Immature natural killer cell (primary cell): ENCODE results near the gene HLA-DMB. TPM values are rescaled to one million over a fixed set of nuclear protein-coding genes. Genes with fewer than 3 reads are reported as not detected.
A peak's percentile ranks its signal among the peaks of the same experiment; 100 is the strongest.

Experiments used
- DNase-seq, 3 donors: peaks; one replicate each; pipeline ENCODE4 v3.0.0; 2022; ENCODE audit warnings: mixed read lengths in 1 of 3
- H3K27ac Mint-ChIP-seq, 6 donors: one replicate each; pipeline ENCODE4 v1.8.0; 2020; ENCODE audit warnings: mixed read lengths in 6 of 6, mild to moderate bottlenecking in 5 of 6, inconsistent platforms in 4 of 6, moderate library complexity in 3 of 6
- H3K27me3 Mint-ChIP-seq, 3 donors: one replicate each; pipeline ENCODE4 v1.8.0; 2020 to 2021; ENCODE audit warnings: low read depth in 3 of 3, mild to moderate bottlenecking in 3 of 3, mixed read lengths in 3 of 3, moderate library complexity in 3 of 3, inconsistent platforms in 1 of 3
- H3K36me3 Mint-ChIP-seq, 3 donors: one replicate each; pipeline ENCODE4 v1.8.0; 2020; ENCODE audit warnings: mixed read lengths in 3 of 3, inconsistent platforms in 2 of 3, mild to moderate bottlenecking in 2 of 3
- H3K4me1 Mint-ChIP-seq, 2 donors: one replicate each; pipeline ENCODE4 v1.8.0; 2020; ENCODE audit warnings: inconsistent platforms in 2 of 2, mild to moderate bottlenecking in 2 of 2, mixed read lengths in 2 of 2, moderate library complexity in 1 of 2
- H3K4me3 Mint-ChIP-seq, 5 donors: one replicate each; pipeline ENCODE4 v1.8.0; 2020; ENCODE audit warnings: mild to moderate bottlenecking in 5 of 5, mixed read lengths in 5 of 5, inconsistent platforms in 3 of 5, moderate library complexity in 3 of 5
- H3K9me3 Mint-ChIP-seq, 6 donors: one replicate each; pipeline ENCODE4 v1.8.0; 2020; ENCODE audit warnings: mild to moderate bottlenecking in 6 of 6, mixed read lengths in 6 of 6, inconsistent platforms in 4 of 6, moderate library complexity in 3 of 6
- polyA plus RNA-seq, 3 donors: library from polyadenylated mRNA; unstranded; fragments of 300-500 nt; fragmentation: Illumina TruSeq; gene quantifications; one replicate each; pipeline ENCODE4 v1.2.3, GENCODE V29; 2021

HLA-DMB gene
- polyA plus RNA-seq, 3 donors from 2014 or later, result 38.3 to 104 (median 89.1) TPM

DNA sequence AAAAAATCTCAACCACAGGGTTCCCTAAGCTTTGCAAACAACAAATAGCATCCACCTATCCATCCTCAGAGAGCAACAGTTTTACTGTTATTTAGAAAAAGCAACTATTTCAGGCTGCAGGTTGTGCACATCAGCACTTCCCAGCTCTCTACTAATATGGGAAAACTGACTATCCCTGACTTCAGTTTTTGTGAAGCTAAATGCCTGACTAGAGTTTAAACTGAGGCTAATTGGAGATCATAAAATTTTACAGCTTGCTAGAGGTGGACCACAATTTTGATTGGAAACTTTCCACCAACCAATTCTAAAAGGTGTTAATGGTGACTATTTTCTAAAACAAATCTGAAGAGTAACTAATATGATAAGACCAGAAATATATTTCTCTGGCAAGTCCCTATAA, 36.9 kb downstream of the HLA-DMB start:
- Mint-ChIP-seq H3K27me3 (no peaks in the 10 kb centered on the region), H3K9me3 (no peaks in the 10 kb centered on the region), H3K27ac (no peak overlapping the region), H3K36me3 (peaks cover 0 to 8% (median 0%) of the 10 kb centered on the region in 3 donors), H3K4me1 (no peaks in the 10 kb centered on the region), H3K4me3 (no peak overlapping the region)
- DNase-seq, result no peak

GRCh38 chr6:32895006-32895345, 45.9 kb downstream of the HLA-DMB start:
- DNase-seq, result no peak
- Mint-ChIP-seq H3K27me3 (peaks cover 0 to 6% (median 2%) of the 10 kb centered on the region in 3 donors), H3K27ac (peak overlapping the region; percentile 94 to 98 (median 96)), H3K9me3 (no peaks in the 10 kb centered on the region), H3K36me3 (no peaks in the 10 kb centered on the region), H3K4me3 (peak overlapping the region; percentile 98 to 100 (median 99)), H3K4me1 (peaks cover 30 to 42% of the 10 kb centered on the region in 2 donors)

GRCh38 chr6:32894085-32895005, 46.5 kb downstream of the HLA-DMB start:
- DNase-seq, result peak; percentile 92 to 93 (median 93)
- Mint-ChIP-seq H3K4me1 (peaks cover 30 to 42% of the 10 kb centered on the region in 2 donors), H3K4me3 (peak overlapping the region; percentile 98 to 100 (median 99)), H3K27ac (peak overlapping the region; percentile 94 to 98 (median 96)), H3K27me3 (peaks cover 0 to 6% (median 2%) of the 10 kb centered on the region in 3 donors), H3K36me3 (no peaks in the 10 kb centered on the region), H3K9me3 (no peaks in the 10 kb centered on the region)

DNA sequence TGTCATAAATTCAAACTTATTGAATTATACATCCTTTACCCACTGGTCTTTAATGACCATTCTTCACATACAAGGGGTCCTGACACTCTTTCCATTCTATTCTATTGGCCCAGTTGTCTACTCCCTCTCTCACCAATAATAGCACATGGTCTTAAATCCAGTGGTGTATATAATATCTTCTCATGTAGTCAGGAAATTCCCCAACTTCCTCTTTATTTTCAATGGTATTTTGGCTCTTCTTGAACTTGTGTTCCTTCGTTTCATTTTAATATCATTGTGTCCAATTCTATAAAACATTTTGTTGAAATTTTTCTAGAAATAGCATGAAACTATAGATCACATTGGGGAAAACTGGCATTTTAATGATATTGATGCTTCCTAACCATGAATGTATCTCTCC, 50.0 kb downstream of the HLA-DMB start:
- no peaks in the 10 kb centered on the region for H3K36me3 Mint-ChIP-seq
- no peak overlapping the region for H3K27ac Mint-ChIP-seq
- DNase-seq, result no peak
- H3K4me3 Mint-ChIP-seq, result no peak overlapping the region
- H3K9me3 Mint-ChIP-seq, result no peaks in the 10 kb centered on the region
- peaks cover 0 to 6% (median 5%) of the 10 kb centered on the region in 3 donors for H3K27me3 Mint-ChIP-seq
- H3K4me1 Mint-ChIP-seq, result peaks cover 13 to 20% of the 10 kb centered on the region in 2 donors

DNA sequence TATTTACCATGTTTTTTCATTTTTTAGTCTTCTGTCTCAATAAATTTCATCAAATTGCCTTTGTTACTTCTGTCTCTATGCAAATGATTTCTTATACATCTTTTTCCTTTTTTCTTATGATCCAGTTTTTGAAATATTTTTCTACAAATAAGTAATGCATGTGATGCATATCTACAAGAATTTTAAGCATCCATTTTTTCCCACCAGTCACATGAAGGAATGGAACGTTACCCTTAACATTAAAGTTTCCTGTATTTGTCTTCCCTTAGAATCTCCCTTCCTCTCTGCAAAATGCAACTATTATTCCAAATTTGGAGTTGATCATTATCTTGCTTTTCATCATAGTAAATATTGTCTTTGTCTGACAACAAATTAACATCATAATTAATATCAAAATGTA, 51.3 kb downstream of the HLA-DMB start:
- Mint-ChIP-seq H3K36me3 (no peaks in the 10 kb centered on the region), H3K4me1 (peaks cover under 1 to 7% of the 10 kb centered on the region in 2 donors), H3K27ac (no peak overlapping the region), H3K27me3 (peaks cover 0 to 6% (median 5%) of the 10 kb centered on the region in 3 donors), H3K9me3 (no peaks in the 10 kb centered on the region), H3K4me3 (no peak overlapping the region)
- DNase-seq, result no peak

DNA sequence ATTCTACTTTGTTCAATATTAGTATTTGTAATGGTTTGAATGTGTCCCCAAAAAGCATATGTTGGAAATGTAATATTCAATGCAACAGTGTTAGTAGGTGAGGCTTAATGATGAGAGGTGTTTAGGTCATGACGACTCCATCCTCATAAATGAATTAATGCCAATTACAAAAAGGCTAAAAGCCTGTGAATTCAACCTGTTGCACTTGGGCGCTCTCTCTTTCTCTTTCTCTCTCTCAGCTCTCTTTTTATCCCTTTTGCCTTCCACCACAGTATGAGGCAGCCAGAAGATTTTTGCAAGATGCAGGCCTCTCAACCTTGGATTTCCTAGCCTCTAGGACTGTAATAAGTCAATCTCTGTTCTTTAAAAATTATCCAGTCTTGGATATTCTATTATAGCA, 52.3 kb downstream of the HLA-DMB start:
- peaks cover 0 to under 1% of the 10 kb centered on the region in 2 donors for H3K4me1 Mint-ChIP-seq
- no peaks in the 10 kb centered on the region for H3K9me3 Mint-ChIP-seq
- H3K4me3 Mint-ChIP-seq, result no peak overlapping the region
- DNase-seq, result no peak
- no peaks in the 10 kb centered on the region for H3K36me3 Mint-ChIP-seq
- H3K27me3 Mint-ChIP-seq, result peaks cover 0 to 3% (median under 1%) of the 10 kb centered on the region in 3 donors
- no peak overlapping the region for H3K27ac Mint-ChIP-seq

- no peak overlapping the region for H3K27ac Mint-ChIP-seq
- no peaks in the 10 kb centered on the region for H3K36me3 Mint-ChIP-seq
- peaks cover 0 to 3% (median 0%) of the 10 kb centered on the region in 3 donors for H3K27me3 Mint-ChIP-seq
- DNase-seq, result no peak
- no peak overlapping the region for H3K4me3 Mint-ChIP-seq
- no peaks in the 10 kb centered on the region for H3K9me3 Mint-ChIP-seq
- no peaks in the 10 kb centered on the region for H3K4me1 Mint-ChIP-seq
These were observed 53.2 kb downstream of the HLA-DMB start for GRCh38 chr6:32887616-32888015.

- H3K4me1 Mint-ChIP-seq, result no peaks in the 10 kb centered on the region
These were observed 54.0 kb downstream of the HLA-DMB start for GRCh38 chr6:32886681-32887383.

DNA sequence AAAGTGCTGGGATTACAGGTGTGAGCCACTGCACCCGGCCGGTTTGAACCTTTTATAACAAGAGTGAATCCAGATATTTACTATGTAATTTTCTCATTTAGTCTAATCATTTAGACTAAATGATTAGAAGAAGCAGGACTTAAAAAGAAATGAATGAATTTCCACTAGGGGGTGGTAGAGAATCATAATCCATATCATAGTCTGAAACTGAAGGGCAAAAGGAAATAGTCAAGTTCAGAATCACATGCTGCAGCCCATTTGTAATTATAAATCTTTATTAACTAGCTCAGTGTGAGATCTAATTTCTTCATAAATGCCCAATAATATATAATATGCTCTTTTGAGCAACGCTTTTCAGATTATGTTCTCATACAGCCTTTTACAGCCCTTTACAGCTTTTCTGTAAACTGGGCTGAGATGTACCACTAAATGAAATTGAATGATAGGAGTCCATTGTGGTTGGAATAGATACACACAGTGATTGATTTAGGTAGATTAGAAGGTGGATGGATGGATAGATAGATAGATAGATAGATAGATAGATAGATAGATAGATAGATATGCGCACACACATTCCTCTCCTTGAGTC, 55.0 kb downstream of the HLA-DMB start:
- DNase-seq, result peak; percentile 61 to 71 (median 67)
- Mint-ChIP-seq H3K4me3 (no peak overlapping the region), H3K4me1 (no peaks in the 10 kb centered on the region), H3K9me3 (no peaks in the 10 kb centered on the region), H3K36me3 (peaks cover 0 to 7% (median 2%) of the 10 kb centered on the region in 3 donors), H3K27ac (no peak overlapping the region), H3K27me3 (peaks cover 0 to 3% (median 0%) of the 10 kb centered on the region in 3 donors)

More at GRCh38 chr6:32886681-32887383, 54.0 kb downstream of the HLA-DMB start:
- Mint-ChIP-seq H3K4me3 (no peak overlapping the region), H3K27ac (no peak overlapping the region), H3K36me3 (peaks cover 0 to under 1% (median 0%) of the 10 kb centered on the region in 3 donors), H3K9me3 (no peaks in the 10 kb centered on the region), H3K27me3 (peaks cover 0 to 3% (median 0%) of the 10 kb centered on the region in 3 donors)
- DNase-seq, result no peak

Other genes with a start within 250 kb of the HLA-DMB start
- gene HLA-DQA2, start 199.6 kb downstream of the HLA-DMB start, polyA plus RNA-seq, result 1 to 10 TPM; 1.5 to 5.9 (median 2.5) TPM
- 1 to 10 TPM; 1.9 to 3.8 (median 2.9) TPM for gene HLA-DQB2, start 177.5 kb downstream of the HLA-DMB start, polyA plus RNA-seq
- gene HLA-DOB, start 124.0 kb downstream of the HLA-DMB start, polyA plus RNA-seq, result 1 to 10 TPM in 2 of 3 donors, under 1 TPM in 1; 0.45 to 6.6 (median 4.8) TPM
- 10 to 100 TPM; 16.9 to 67.6 (median 30.4) TPM for gene TAP2, start 102.3 kb downstream of the HLA-DMB start, polyA plus RNA-seq
- gene PSMB8, start 97.0 kb downstream of the HLA-DMB start, polyA plus RNA-seq, result 100 to 1,000 TPM; 495 to 696 (median 528) TPM
- 100 to 1,000 TPM; 310 to 465 (median 439) TPM for gene TAP1, start 87.3 kb downstream of the HLA-DMB start, polyA plus RNA-seq
- gene PSMB9, start 86.8 kb downstream of the HLA-DMB start, polyA plus RNA-seq, result 1,000 to 10,000 TPM in 1 of 3 donors, 100 to 1,000 TPM in 2; 694 to 1,190 (median 822) TPM
- 10 to 100 TPM; 39.2 to 78.7 (median 69.7) TPM for gene HLA-DMA, start 12.1 kb upstream of the HLA-DMB start, polyA plus RNA-seq
- gene BRD2, start 27.6 kb upstream of the HLA-DMB start, polyA plus RNA-seq, result 100 to 1,000 TPM in 1 of 3 donors, 10 to 100 TPM in 2; 29.8 to 119 (median 31.5) TPM
- 1 to 10 TPM in 2 of 3 donors, under 1 TPM in 1; 0.37 to 5.2 (median 2.8) TPM for gene HLA-DOA, start 68.6 kb upstream of the HLA-DMB start, polyA plus RNA-seq
- 100 to 1,000 TPM; 173 to 252 (median 202) TPM for gene HLA-DPA1, start 132.6 kb upstream of the HLA-DMB start, polyA plus RNA-seq
- 100 to 1,000 TPM; 183 to 353 (median 296) TPM for gene HLA-DPB1, start 135.0 kb upstream of the HLA-DMB start, polyA plus RNA-seq